Smooth muscle cell (in vitro differentiated cells): ENCODE measurements around the gene CHST3. TPM values are rescaled to one million over a fixed set of nuclear protein-coding genes. Genes with fewer than 3 reads are reported as not detected.

Experiments used
- DNase-seq: peaks from one replicate; lab custom pipeline; 2025; ENCODE audit not compliant: unreplicated experiment; lab: John Stamatoyannopoulos, UW
- H2AFZ ChIP-seq: fragments of 200-600 bp; sonication (generic); 2 replicates; pipeline ENCODE4 v1.6.0; 2016; ENCODE audit warnings: antibody characterized with exemption, low read depth, mild to moderate bottlenecking
- H3F3A ChIP-seq: fragments of 200-600 bp; sonication (generic); 2 replicates; pipeline ENCODE4 v1.6.0; 2017; ENCODE audit warnings: antibody characterized with exemption, low read depth
- H3K27ac ChIP-seq: fragments of 200-600 bp; sonication (generic); 2 replicates; pipeline ENCODE4 v1.5.1; 2016; ENCODE audit warnings: low read depth, mild to moderate bottlenecking
- H3K27me3 ChIP-seq: fragments of 200-600 bp; sonication (generic); 2 replicates; pipeline ENCODE4 v1.6.1; 2016; ENCODE audit warnings: low read depth, mild to moderate bottlenecking
- H3K36me3 ChIP-seq: fragments of 200-600 bp; sonication (generic); 2 replicates; pipeline ENCODE4 v1.5.1; 2016; ENCODE audit warnings: low read depth
- H3K4me1 ChIP-seq: fragments of 200-600 bp; sonication (generic); 2 replicates; pipeline ENCODE4 v1.5.1; 2016; ENCODE audit warnings: low read depth
- H3K4me2 ChIP-seq: fragments of 200-600 bp; sonication (generic); 2 replicates; pipeline ENCODE4 v1.6.0; 2016; ENCODE audit warnings: mild to moderate bottlenecking
- H3K4me3 ChIP-seq: fragments of 200-600 bp; sonication (generic); 2 replicates; pipeline ENCODE4 v1.5.1; 2016; ENCODE audit warnings: mild to moderate bottlenecking
- H3K79me2 ChIP-seq: fragments of 200-600 bp; sonication (generic); 2 replicates; pipeline ENCODE4 v1.6.0; 2016; ENCODE audit warnings: low read depth, mild to moderate bottlenecking
- H3K9ac ChIP-seq: fragments of 200-600 bp; sonication (generic); 2 replicates; pipeline ENCODE4 v1.6.0; 2016; ENCODE audit warnings: low read depth
- H3K9me3 ChIP-seq: fragments of 200-600 bp; sonication (generic); replicated peaks from 2 replicates; pipeline ENCODE4 v1.5.1; 2016; ENCODE audit warnings: low read depth
- H4K20me1 ChIP-seq: fragments of 200-600 bp; sonication (generic); 2 replicates; pipeline ENCODE4 v1.6.0; 2016; ENCODE audit warnings: low read depth
- CTCF ChIP-seq: fragments of 200-600 bp; sonication (generic); IDR thresholded peaks from 2 replicates; pipeline ENCODE4 v1.5.1; 2017; ENCODE audit warnings: borderline replicate concordance, mild to moderate bottlenecking, antibody characterized with exemption; ENCODE audit not compliant: insufficient read depth, poor library complexity, severe bottlenecking
- WGBS: methylation state at CpG from one replicate; pipeline ENCODE4 v1.1.7; 2016; ENCODE audit warnings: low lambda C conversion rate; 5-methylcytosine and 5-hydroxymethylcytosine counted together
- polyA plus RNA-seq: library from polyadenylated mRNA; unstranded; fragments of >200 nt; fragmentation: Nextera tagmentation; extraction: Ambion mirVana; gene quantifications from 2 replicates; pipeline ENCODE4 v1.2.1, GENCODE V29; 2016
- total RNA-seq: library from RNA; depleted of rRNA; stranded (reverse); fragments of >200 nt; gene quantifications from 2 replicates; pipeline ENCODE4 v1.2.3, GENCODE V29; 2014

Gene CHST3
- total and polyA plus RNA-seq, 2 experiments from 2014 or later: 7.0 to 10.6 TPM

GRCh38 chr10:71978476-71978875 lies 14.3 kb downstream of the CHST3 start:
- peaks cover 67% of the 10 kb centered on the region for H4K20me1 ChIP-seq
- H3K79me2 ChIP-seq: peaks cover 51% of the 10 kb centered on the region
- no peak overlapping the region for H3K4me2 ChIP-seq
- H3K27ac ChIP-seq: no peak overlapping the region
- H3F3A ChIP-seq: peaks cover 25% of the 10 kb centered on the region
- peaks cover 38% of the 10 kb centered on the region for H3K4me1 ChIP-seq
- 82% methylated on average over 7 of the region's 7 CpGs for WGBS
- H3K27me3 ChIP-seq: no peaks in the 10 kb centered on the region
- no peak for TF ChIP-seq CTCF
- H3K36me3 ChIP-seq: no peaks in the 10 kb centered on the region
- no peaks in the 10 kb centered on the region for H3K9me3 ChIP-seq
- no peak overlapping the region for H3K4me3 ChIP-seq
- DNase-seq: no peak
- H3K9ac ChIP-seq: no peak overlapping the region
- no peak overlapping the region for H2AFZ ChIP-seq

- Histone ChIP-seq H3K9me3 (no peaks in the 10 kb centered on the region), H3K79me2 (peaks cover 51% of the 10 kb centered on the region), H4K20me1 (peaks cover 62% of the 10 kb centered on the region), H3K4me1 (peaks cover 38% of the 10 kb centered on the region), H3F3A (peaks cover 25% of the 10 kb centered on the region), H3K9ac (no peak overlapping the region), H3K36me3 (no peaks in the 10 kb centered on the region), H3K4me3 (no peak overlapping the region), H3K4me2 (peak overlapping the region; percentile 3), H3K27me3 (no peaks in the 10 kb centered on the region), H2AFZ (no peak overlapping the region), H3K27ac (peak overlapping the region; percentile 37)
- DNase-seq: no peak
- WGBS: 93% methylated on average over 14 of the region's 15 CpGs
- TF ChIP-seq CTCF: no peak
Measured at GRCh38 chr10:71978988-71979691, 14.9 kb downstream of the CHST3 start.

- Histone ChIP-seq H3K27ac (peak overlapping the region; percentile 37), H3K9me3 (no peaks in the 10 kb centered on the region), H3K27me3 (no peaks in the 10 kb centered on the region), H3K4me1 (peaks cover 38% of the 10 kb centered on the region), H4K20me1 (peaks cover 58% of the 10 kb centered on the region), H3K79me2 (peaks cover 51% of the 10 kb centered on the region), H3K4me3 (no peak overlapping the region), H3K36me3 (no peaks in the 10 kb centered on the region), H3K9ac (no peak overlapping the region), H3F3A (peaks cover 24% of the 10 kb centered on the region), H3K4me2 (peak overlapping the region; percentile 3), H2AFZ (no peak overlapping the region)
- no peak for TF ChIP-seq CTCF
- WGBS: 85% methylated on average over 5 of the region's 5 CpGs
- no peak for DNase-seq
Measured at GRCh38 chr10:71979692-71980062, 15.5 kb downstream of the CHST3 start.
